Activated CD8-positive, alpha-beta memory T cell treated with anti-CD3 and anti-CD28 coated beads, Interleukin-2, amount 50 U/mL, for 48 hours (primary cell): ENCODE results near the gene SURF4.
"Not testable (repeated sequence)": the region's sequence is repeated elsewhere in the genome, so short reads cannot be mapped to it uniquely, and the experiment has no call there.

ENCODE experiments used
- DNase-seq: peaks from one replicate; pipeline ENCODE4 v3.0.0-alpha.2; 2020

The SURF4 gene

GRCh38 chr9:133396952-133397351, 21.1 kb upstream of the SURF4 start:
- DNase-seq: no peak

- DNase-seq: no peak
These were observed 18.9 kb upstream of the SURF4 start for GRCh38 chr9:133394687-133395271.

GRCh38 chr9:133393399-133393798, 17.5 kb upstream of the SURF4 start:
- DNase-seq: no peak

GRCh38 chr9:133392308-133392707, 16.4 kb upstream of the SURF4 start:
- DNase-seq: not testable (repeated sequence)

GRCh38 chr9:133391449-133391848, 15.6 kb upstream of the SURF4 start:
- DNase-seq: not testable (repeated sequence)

GRCh38 chr9:133390713-133391112, 14.9 kb upstream of the SURF4 start:
- no peak for DNase-seq

- DNase-seq: no peak
These were observed 13.7 kb upstream of the SURF4 start for GRCh38 chr9:133389562-133389961.

- no peak for DNase-seq
These were observed 13.2 kb upstream of the SURF4 start for GRCh38 chr9:133389025-133389557.

GRCh38 chr9:133387680-133388079, 11.8 kb upstream of the SURF4 start:
- no peak for DNase-seq

GRCh38 chr9:133386338-133386737, 10.5 kb upstream of the SURF4 start:
- no peak for DNase-seq

- no peak for DNase-seq
These were observed 9.6 kb upstream of the SURF4 start for GRCh38 chr9:133385452-133385851.

- DNase-seq: no peak
These were observed 9.0 kb upstream of the SURF4 start for GRCh38 chr9:133384736-133385321.

GRCh38 chr9:133383438-133383837, 7.6 kb upstream of the SURF4 start:
- no peak for DNase-seq

GRCh38 chr9:133382507-133383141, 6.8 kb upstream of the SURF4 start:
- no peak for DNase-seq

GRCh38 chr9:133380734-133381133, 4.9 kb upstream of the SURF4 start:
- DNase-seq: no peak

GRCh38 chr9:133379153-133380086, 3.6 kb upstream of the SURF4 start:
- no peak for DNase-seq

GRCh38 chr9:133378408-133378962, 2.6 kb upstream of the SURF4 start:
- DNase-seq: no peak

- no peak for DNase-seq
These were observed 1.9 kb upstream of the SURF4 start for GRCh38 chr9:133377721-133378216.

GRCh38 chr9:133377280-133377679, 1.4 kb upstream of the SURF4 start:
- DNase-seq: not testable (repeated sequence)

GRCh38 chr9:133375116-133375723, 640 bp downstream of the SURF4 start:
- peak; percentile 74 for DNase-seq

- peak; percentile 67 for DNase-seq
These were observed 1.2 kb downstream of the SURF4 start for GRCh38 chr9:133374612-133375115.

GRCh38 chr9:133372144-133372543, 3.7 kb downstream of the SURF4 start:
- peak; percentile 64 for DNase-seq
